Stimulated activated CD8-positive, alpha-beta memory T cell treated with anti-CD3 and anti-CD28 coated beads, Interleukin-4, amount 100 ng/mL, for 1 hour (primary cell): ENCODE data around the gene WDR83.
"Not testable (repeated sequence)": the region's sequence is repeated elsewhere in the genome, so short reads cannot be mapped to it uniquely, and the experiment has no call there.

Experiments
- DNase-seq, 2 donors: peaks; one replicate each; pipeline ENCODE4 v3.0.0-alpha.2; 2020; ENCODE audit warnings: low read depth in 2 of 2, low spot score in 1 of 2

Gene WDR83

GRCh38 chr19:12655546-12655945 is 11.1 kb upstream of the WDR83 start:
- no peak for DNase-seq

DNA sequence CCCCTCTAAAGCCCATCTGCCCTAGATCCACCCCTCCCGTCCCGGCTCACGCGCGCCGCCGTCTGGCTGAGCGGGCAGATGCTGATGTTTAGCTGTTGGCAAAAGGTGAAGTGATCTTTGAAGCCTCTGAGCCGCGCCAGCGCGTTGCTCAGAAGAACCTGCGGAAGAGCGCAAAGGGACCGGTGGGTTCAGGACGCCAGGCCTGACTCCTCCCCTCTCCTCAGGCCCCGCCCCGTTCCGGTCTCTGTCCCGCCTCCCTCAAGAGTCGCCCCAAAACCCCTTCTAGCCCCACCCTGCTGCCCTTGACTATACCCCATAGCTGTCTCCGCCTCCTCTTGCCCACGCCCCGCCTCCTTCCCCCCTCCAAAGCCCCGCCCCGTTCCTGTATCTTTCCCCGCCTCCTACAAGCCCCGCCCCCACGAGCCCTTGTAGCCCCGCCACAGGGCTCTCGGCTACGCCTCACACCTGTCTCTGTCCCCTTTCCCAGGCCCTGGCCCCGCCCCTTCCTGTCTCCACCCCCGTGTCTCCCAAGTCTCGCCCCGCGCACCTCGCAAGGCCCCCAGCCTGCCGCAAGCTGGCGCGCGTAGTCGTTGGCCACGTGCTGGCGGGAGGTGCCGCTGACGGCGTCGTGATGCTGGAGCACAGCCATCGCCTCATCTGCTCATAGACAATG is 9.6 kb upstream of the WDR83 start:
- no peak for DNase-seq

DNA sequence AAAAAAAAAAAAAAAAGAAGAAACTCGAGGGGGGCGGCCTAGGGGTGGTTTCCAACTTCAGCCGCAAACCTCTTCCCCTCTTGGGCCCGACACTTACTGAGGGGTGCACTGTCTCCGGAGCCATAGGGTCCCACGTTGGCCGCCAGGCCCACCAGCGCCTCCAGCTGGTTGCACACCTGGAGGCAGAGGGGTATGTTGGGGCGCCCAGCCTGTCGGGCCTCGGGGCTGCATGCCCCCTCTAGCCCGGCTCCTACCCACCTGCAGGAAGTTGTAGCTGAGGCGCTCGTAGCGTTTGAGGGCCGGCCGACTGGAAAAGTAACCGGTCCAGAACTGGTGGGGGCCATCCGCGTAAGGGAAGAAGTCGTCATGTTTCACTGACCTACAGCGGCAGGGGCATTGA is 8.6 kb upstream of the WDR83 start:
- no peak for DNase-seq

DNA sequence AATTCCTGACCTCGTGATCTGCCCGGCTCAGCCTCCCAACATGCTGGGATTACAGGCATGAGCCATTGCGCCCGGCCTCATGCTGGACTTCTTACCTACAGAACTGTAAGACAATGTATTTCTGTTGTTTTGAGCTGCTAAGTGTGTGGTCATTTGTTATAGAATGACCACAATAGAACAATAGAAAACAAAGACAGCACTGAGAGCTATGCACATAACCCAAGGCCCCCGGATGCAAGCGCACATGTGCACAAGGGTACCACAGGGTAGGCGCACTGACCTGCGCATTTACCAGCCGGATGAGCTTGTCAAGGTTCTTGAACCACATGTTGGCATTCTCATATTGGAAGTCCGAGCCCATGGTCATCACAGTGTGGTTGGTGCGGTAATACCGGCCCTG is 5.6 kb upstream of the WDR83 start:
- DNase-seq = no peak

GRCh38 chr19:12664406-12665280 is 2.0 kb upstream of the WDR83 start:
- DNase-seq = no peak

DNA sequence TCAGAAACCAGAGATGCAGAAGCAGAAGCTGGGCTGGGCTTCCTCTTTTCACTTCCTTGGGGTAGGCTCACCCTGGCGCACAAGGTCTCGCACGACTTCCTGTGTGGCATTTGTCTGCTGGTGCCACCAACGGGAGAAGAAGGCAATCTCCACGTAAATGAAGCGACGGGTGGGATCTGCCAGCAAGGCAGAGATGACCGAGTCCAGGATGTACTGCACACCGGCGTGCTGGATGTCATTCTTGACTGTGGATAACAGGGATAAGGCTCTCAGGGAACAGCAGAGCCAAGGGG is 1.4 kb upstream of the WDR83 start:
- DNase-seq = peak in 1 of 2 donors; percentile 29

DNA sequence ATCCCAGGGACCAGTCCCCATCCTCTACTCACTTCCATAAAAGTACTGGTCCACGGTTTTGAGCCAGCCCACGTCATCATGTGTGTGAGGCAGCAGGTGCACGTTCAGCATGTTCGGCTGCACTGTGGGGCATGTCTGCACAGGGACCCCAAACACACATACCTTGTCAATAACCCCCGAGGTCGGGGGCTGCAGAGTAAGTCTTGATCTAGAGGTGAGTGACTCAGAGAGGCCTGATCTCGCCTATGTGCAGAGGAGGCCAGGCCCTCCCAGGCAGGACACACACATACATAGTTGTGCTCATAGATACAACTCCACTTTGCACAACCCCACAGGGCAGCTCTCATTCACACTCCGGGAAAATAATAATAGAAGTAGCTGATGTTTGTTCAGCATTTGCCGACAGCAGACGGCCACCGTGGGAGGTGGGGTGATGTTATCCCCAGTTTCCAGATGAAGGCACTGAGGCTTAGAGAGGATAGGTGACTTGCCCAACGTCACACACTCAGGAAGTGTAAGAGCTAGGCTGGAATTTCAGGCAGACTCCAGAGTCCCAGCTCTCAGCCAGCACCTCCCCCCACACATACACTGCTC is 839 bp upstream of the WDR83 start:
- DNase-seq = no peak

DNA sequence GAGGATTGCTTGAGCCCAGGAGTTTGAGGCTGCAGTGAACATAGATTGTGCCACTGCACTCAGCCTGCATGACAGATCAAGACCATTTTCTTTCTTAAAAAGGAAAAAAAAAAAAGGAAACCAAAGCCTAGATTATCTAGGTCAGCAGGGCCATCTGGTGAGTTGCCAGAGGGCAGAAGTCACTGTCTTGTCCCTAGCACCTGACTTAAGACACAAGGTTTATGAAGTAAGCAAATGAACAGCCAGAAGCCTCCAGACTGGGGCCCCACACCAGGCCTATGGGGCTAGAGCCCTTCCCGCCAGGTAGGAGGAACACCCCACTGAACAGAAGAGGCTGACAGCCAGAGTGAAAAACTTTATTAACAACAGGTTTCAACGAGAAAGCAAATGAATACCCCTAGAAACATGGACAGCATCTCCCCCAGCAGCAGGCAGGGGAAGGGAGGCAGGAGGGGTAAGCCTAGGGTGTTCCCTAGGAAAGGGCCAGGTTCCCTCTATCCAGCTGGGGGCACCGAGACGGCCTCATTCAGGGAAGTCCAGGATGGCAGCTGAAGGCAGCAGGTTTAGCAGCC is 1.2 kb downstream of the WDR83 start:
- DNase-seq = no peak

DNA sequence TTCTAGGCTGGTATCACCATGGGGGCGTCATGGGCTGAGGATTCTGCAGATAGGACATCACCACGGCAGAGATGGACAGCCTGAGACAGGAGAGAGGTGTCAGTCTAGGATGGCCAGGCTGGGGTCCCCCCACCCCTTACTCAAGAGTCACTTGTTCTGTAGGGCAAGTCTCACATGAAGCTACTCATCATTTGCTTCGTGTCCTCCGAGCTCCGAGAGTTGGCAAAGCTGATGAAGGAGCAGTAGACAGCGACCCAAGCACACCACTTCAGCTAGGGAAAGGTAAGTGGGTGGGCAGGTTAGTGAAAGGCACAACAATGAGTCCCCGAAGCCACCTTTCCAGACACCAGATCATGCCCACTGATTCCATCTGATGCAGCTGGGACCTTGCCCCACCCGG is 1.7 kb downstream of the WDR83 start:
- no peak for DNase-seq

DNA sequence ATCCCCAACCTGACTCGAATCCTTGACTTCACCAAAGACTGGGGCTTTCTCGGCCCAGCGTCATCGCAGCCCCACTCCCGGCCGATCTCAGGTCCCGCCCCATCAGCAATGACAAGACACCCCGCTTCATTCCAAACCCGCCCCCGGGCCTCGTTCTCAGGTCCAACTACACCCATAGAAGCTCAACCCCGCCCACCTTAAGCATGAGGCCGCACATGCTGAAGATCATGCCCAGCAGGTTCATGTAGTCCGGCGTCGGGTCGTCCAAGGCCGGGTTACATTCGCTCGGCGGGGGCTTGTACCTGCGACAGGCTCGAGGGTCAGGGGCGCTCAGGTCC is 2.3 kb downstream of the WDR83 start:
- peak in 1 of 2 donors; percentile 34 for DNase-seq

GRCh38 chr19:12669270-12670158 is 2.9 kb downstream of the WDR83 start:
- peak; percentile 37 to 62 for DNase-seq

GRCh38 chr19:12670159-12670928 is 3.7 kb downstream of the WDR83 start:
- DNase-seq = no peak

GRCh38 chr19:12672744-12673143 is 6.1 kb downstream of the WDR83 start:
- DNase-seq = no peak

DNA sequence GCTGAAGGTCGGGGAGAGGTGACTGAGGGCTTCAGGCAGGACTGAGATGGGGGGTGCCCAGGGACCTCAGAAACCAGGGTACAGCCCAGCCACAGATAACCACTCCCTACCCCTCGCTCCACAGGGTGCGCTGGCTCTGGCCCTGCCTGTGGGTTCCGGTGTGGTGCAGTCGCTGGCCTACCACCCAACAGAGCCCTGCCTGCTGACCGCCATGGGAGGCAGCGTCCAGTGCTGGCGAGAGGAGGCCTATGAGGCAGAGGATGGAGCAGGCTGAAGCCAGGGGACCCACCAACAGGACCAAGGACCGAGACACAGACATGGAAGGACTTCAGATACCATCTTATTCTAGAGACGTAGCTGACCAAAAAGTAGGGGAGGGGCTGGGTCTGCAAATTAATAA is 8.8 kb downstream of the WDR83 start:
- no peak for DNase-seq

DNA sequence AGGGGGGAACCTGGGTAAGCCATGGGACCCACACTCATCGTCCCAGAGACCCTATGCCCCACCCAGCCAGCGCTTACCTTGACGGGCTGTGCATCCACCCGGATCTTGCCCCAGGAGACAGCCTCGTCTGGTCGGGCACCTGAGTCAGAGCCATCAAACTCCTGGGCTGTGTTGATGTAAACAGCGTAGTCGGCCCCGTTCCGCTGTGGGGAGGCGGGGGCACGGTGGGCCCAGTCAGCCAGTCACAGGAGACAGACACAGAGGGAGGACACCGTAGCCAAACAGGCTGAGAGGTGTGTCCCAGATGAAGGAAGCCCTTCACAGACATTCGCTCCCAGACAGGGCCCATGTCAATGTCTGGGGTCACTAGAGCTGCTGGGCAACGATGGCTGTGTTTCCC is 9.3 kb downstream of the WDR83 start:
- no peak for DNase-seq

GRCh38 chr19:12676384-12676792 is 9.8 kb downstream of the WDR83 start:
- peak; percentile 73 to 77 for DNase-seq

DNA sequence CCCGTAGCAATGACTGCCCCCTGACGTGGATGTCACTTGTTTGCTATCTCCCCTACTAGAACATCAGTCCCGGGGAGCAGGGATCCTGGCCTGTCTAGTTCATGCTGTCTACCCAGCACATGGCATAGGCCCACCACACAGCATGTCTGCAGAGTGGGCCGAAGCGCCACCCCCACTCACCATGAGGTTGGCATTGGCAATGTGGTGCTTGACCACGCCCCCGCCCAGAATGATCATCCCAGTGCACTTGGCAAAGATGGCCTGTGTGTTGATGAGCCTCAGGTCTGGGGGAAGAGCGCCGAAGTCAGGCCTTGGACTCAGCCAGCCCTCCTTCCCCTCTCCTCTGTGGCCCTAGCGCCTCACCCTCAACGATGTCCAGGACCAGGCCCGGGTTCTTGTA is 10.3 kb downstream of the WDR83 start:
- DNase-seq = no peak

- not testable (repeated sequence) for DNase-seq
Measured at GRCh38 chr19:12678039-12678438, 11.4 kb downstream of the WDR83 start.

DNA sequence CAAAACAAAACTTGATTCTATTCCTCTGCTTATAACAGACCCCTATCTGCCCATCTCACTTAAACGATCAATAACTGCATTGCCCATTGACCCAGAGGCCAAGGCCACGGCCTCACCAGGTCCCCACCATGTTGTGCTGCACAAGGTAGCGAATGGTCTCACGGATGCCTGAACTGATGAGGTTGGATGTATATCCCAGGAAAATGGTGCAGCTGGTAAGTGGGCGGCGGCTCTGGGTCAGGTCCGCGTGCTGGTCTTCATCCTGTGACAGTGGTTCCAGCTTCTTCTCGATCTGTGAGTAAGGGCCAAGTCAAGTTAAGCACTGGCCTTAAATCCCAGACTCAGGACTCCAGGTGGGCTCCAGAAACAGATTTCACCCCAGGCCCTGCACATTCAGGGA is 13.4 kb downstream of the WDR83 start:
- no peak for DNase-seq
